Mononuclear cell (primary cell): Measurements from ENCODE around the gene BANP. TPM values are rescaled to one million over a fixed set of nuclear protein-coding genes. Genes with fewer than 3 reads are reported as not detected.
A peak's percentile ranks its signal among the peaks of the same experiment; 100 is the strongest.
"Not testable (repeated sequence)": the region's sequence is repeated elsewhere in the genome, so short reads cannot be mapped to it uniquely, and the experiment has no call there.

Source experiments
- H3K27me3 ChIP-seq: 2 replicates; pipeline ENCODE4 v1.6.0; 2011; ENCODE audit warnings: low read length, control low read depth; ENCODE audit not compliant: insufficient read depth
- H3K4me1 ChIP-seq: 2 replicates; pipeline ENCODE4 v1.5.1; 2011; ENCODE audit warnings: mild to moderate bottlenecking, low read length, control low read depth; ENCODE audit not compliant: insufficient read depth
- H3K4me3 ChIP-seq: 2 replicates; pipeline ENCODE4 v1.5.1; 2011; ENCODE audit warnings: mild to moderate bottlenecking, low read length, moderate library complexity
- H3K9me3 ChIP-seq: 2 replicates; pipeline ENCODE4 v1.5.1; 2011; ENCODE audit warnings: low read depth, mild to moderate bottlenecking, control low read depth, low read length
- total RNA-seq: library from RNA; depleted of rRNA; stranded (reverse); fragments of >200 nt; gene quantifications from one replicate; pipeline ENCODE4 v1.2.3, GENCODE V29; 2012

BANP gene
- total RNA-seq, 1 donor, result 71.8 TPM

DNA sequence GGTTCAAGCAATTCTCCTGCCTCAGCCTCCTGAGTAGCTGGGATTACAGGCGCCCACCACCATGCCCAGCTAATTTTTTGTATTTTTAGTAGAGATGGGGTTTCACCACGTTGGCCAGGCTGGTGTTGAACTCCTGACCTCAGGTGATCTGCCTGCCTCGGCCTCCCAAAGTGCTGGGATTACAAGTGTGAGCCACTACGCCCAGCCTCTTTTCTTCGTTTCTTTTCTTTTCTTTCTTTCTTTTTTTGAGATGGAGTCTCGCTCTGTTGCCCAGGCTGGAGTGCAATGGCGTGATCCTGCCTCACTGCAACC is 14.0 kb upstream of the BANP start:
- not testable (repeated sequence) for H3K9me3 ChIP-seq, H3K4me1 ChIP-seq, H3K4me3 ChIP-seq, H3K27me3 ChIP-seq

DNA sequence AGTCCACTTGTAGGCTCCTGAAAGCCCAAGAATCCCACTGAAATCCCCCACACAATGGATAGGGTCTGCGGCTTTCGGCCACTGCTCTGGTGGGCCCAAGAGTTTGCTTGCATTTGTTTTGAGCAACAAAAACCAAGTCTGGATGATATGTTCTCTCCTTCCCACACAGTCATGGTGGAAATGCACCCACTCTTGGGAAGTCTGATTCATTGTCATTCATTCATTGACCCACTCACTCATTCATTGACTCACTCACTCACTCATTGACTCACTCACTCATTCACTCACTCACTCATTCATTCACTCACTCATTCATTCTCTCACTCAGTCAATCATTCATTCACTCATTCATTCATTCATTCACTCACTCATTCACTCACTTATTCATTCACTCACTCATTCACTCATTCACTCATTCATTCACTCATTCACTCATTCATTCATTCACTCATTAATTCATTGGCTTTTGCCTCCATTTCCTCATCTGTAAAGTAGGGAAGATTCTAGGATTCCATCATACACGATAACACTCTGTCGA is 12.8 kb upstream of the BANP start:
- no peaks in the 10 kb centered on the region for H3K27me3 ChIP-seq
- no peaks in the 10 kb centered on the region for H3K9me3 ChIP-seq
- no peaks in the 10 kb centered on the region for H3K4me1 ChIP-seq
- H3K4me3 ChIP-seq, result no peak overlapping the region

DNA sequence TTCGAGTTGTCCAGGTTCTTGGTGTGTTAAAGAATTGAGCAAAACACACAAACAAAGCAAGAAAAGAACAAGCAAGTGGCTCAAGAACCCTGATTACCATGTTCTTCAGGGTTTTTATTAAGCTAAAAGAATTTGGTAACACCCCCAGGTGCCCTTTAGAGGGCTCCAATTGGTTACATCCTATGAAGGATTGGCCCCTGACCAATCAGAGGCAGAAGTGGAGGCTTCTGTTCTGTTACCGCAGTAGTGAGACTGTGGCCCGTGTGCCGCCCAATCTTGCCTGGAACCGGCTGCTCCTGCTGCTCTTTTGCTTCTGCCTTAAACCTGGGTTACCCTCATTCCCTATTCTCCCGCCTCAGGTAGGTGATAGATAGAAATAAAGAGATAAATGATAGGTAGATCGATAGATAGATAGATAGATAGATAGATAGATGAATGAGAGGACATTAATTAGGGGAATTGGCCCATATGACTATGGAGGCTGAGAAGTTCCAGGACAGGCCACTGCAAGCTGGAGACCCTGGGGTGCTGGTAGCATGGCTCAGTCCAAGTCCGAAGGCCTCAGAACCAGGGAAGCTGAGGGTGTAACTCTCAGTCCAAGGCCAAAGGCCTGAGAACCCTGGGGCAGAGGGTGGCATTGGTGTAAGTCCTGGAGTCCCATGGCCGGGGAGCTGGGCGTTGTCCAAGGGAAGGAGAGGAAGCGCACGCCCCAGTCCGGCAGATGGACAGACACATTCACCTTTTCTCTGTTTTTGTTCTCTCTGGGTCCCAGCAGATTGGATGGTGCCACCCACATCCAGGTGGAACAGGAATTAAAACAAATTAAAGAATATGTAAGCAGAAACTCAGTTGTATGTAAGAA is 11.4 kb upstream of the BANP start:
- Histone ChIP-seq H3K4me3 (no peak overlapping the region), H3K9me3 (no peaks in the 10 kb centered on the region), H3K27me3 (no peaks in the 10 kb centered on the region), H3K4me1 (no peaks in the 10 kb centered on the region)

DNA sequence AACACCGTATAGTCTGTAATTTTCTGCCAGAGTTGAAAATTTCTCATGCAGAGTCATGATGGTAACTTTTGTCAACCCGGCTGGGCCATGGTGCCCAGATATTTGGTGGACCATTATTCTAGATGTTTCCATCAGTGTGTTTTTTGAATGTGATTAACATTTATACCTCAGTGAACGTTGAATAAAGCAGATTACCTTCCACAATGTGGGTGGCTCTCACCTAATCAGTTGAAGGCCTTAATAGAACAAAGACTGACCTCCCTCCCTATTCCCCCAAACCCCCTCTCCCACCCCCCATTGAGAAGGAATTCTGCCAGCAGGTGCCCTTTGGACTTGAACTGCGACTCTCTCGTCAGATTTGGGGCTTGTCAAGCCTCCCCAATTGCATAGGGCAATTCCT is 8.6 kb upstream of the BANP start:
- Histone ChIP-seq H3K4me1 (peaks cover 12% of the 10 kb centered on the region), H3K9me3 (no peaks in the 10 kb centered on the region), H3K27me3 (no peaks in the 10 kb centered on the region), H3K4me3 (no peak overlapping the region)

DNA sequence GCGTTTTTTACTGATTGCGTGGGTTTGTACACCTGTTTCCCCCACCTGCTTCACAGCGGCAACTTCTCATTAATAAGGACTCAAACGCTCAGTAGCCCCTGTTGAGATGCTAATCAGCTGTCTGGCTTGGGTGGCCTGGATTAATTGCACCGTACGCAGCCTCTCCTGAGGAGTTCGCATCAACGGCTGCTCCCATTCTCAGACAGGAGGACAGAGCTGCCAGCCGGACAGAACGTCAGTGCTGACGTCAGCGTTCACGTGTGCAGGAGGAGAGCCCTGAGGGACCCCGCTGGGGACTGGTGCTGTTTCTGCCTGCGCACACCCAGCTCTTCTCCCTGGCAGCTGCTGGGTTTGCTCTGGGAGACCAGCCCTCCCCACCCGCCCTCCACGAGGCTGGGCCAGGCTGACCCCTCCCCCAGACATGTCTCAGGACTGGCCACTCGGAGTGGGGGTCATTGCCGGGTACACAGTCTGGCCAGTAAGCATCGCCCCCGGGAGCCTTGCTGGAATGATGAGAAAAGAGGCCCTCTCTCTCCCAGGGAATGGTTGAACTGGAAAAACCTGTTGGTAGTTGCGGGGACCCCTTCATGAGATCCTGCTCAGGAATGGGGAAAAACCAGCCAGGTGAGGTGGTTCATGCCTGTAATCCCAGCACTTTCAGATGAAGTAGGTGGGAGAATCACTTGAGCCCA is 5.7 kb upstream of the BANP start:
- Histone ChIP-seq H3K27me3 (no peaks in the 10 kb centered on the region), H3K9me3 (no peaks in the 10 kb centered on the region), H3K4me1 (peaks cover 36% of the 10 kb centered on the region), H3K4me3 (peak overlapping the region; percentile 28)

DNA sequence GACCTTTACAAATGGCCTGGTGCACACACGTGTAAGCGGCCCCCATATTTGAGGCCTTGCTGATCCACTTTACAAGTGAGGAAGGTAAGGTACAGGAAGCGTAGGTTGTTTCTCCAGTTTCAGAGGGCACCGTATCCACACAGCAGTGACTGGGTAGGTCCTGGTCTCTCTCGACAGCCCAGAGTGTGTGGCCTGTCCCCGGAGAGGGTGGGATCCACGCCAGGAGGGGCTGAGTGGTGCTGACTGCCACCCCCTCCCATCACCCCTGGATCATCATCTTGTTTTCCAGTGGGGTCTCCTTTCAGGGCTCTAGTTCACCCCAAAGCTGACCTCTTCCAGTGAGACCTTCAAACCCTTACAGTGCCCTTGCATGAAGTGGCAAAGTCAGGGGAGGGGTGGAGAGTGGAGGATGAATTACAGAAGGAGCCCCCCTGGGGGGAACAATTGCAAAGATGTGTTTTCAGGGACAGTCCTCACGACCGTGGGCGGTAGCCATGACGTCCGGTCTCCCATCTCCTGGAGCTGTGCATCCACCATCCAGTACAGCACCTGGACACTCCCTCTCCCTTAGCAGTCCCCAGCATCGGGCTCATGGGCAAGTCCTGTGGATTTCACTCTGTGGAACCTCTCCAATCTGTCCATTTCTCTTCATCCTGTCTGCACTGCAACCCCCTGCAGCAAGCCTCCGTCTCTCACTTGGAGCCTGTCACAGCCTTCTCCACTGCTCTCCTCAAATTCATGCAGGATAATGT is 4.5 kb upstream of the BANP start:
- Histone ChIP-seq H3K9me3 (no peaks in the 10 kb centered on the region), H3K27me3 (no peaks in the 10 kb centered on the region), H3K4me3 (no peak overlapping the region), H3K4me1 (peaks cover 38% of the 10 kb centered on the region)

DNA sequence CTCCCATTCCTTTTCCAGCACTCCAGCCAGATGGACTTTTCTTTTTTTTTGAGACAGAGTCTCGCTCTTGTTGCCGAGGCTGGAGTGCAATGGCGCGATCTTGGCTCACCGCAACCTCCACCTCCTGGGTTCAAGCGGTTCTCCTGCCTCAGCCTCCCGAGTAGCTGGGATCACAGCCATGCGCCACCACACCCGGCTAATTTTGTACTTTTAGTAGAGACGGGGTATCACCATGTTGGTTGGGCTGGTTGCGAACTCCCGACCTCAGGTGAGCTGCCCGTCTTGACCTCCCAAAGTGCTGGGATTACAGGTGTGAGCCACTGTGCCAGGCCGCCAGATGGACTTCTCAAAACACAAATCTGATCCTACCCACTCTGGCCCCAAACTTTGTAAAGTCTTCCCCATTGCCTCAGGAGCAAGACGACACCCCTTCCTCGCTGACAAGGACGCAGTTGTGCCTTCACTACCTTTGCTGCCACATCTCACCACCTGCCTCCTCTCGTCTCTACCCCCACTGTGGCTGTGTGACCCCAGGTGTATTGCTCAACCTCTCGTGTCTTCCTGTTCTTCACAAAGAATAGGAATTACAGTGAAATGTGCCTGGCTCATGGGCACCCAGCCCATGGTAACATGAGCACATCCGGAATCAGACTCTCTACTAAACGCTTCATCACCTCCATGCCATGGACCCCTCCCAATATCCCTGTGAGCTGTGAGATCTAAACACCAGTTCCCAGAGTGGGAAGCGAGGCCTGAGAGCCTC is 3.7 kb upstream of the BANP start:
- Histone ChIP-seq H3K4me1 (peaks cover 44% of the 10 kb centered on the region), H3K4me3 (no peak overlapping the region), H3K27me3 (no peaks in the 10 kb centered on the region), H3K9me3 (no peaks in the 10 kb centered on the region)

DNA sequence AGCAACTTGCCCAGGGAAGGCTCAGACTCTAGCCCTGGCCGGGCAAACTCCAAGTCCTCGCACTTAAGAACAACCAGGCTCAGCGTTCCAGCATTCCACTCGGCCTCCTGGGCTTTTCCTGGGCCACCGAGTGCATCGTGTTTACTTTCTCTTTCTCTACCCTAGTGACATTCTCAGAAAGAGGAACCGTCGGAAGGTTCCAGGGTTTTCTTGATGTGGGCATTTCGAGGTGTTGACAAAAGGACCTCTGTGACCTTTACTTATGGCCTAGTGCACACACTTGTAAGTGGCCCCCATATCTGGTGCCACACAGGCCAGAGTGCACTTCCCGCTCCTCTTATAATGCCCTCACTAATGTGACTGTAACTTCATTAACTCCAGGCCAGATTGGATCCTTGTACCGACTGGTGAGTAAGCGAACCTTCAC is 3.1 kb upstream of the BANP start:
- no peaks in the 10 kb centered on the region for H3K9me3 ChIP-seq
- peaks cover 50% of the 10 kb centered on the region for H3K4me1 ChIP-seq
- H3K4me3 ChIP-seq, result no peak overlapping the region
- H3K27me3 ChIP-seq, result no peaks in the 10 kb centered on the region

DNA sequence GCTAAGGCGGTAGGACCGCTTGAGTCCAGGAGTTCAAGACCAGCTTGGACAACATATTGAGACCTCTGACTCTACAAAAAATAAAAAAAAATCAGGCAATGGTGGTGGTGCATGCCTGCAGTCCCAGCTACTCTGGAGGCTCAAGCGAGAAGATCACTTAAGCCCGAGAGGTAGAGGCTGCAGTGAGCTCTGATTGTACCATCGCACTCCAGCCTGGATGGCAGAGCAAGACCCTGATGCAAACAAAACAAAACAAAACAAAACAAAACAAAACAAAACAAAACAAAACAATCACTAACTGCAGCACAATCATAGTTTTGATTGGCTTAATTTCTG is 2.5 kb upstream of the BANP start:
- no peaks in the 10 kb centered on the region for H3K9me3 ChIP-seq
- H3K4me3 ChIP-seq, result no peak overlapping the region
- H3K4me1 ChIP-seq, result peaks cover 56% of the 10 kb centered on the region
- H3K27me3 ChIP-seq, result no peaks in the 10 kb centered on the region

DNA sequence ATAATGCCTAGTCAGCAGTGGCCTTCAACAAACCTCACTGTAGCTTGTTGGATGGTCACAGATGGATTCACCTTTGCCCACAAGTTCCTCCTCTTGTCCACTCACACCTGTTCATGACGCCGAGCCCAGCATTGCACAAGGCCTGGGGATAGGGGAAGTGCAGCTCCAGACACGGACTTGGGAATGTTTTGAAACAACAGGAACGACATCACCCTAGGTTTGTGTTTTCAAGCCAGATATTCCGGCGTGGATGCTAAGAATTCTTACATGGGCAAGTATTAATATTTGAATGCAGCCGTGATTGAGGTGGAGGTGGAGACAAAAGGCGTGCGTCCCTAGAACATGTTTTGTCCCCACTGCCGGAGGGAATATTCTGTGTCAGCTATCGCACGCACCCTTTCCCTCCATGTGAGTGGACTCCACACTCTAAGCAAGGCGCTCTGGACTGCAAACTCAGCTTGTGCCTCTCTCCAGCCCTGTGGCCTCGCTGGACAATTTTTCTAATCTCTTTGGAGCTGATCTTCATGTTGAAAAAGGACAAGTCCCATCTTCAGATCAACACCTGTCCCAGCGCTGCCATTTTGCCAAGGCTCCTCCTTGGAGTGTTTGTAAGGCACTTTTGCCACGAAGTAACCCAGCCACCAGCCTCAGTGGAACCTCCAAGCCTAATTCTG is 2.0 kb upstream of the BANP start:
- Histone ChIP-seq H3K4me1 (peaks cover 61% of the 10 kb centered on the region), H3K27me3 (no peaks in the 10 kb centered on the region), H3K4me3 (no peak overlapping the region), H3K9me3 (no peaks in the 10 kb centered on the region)

DNA sequence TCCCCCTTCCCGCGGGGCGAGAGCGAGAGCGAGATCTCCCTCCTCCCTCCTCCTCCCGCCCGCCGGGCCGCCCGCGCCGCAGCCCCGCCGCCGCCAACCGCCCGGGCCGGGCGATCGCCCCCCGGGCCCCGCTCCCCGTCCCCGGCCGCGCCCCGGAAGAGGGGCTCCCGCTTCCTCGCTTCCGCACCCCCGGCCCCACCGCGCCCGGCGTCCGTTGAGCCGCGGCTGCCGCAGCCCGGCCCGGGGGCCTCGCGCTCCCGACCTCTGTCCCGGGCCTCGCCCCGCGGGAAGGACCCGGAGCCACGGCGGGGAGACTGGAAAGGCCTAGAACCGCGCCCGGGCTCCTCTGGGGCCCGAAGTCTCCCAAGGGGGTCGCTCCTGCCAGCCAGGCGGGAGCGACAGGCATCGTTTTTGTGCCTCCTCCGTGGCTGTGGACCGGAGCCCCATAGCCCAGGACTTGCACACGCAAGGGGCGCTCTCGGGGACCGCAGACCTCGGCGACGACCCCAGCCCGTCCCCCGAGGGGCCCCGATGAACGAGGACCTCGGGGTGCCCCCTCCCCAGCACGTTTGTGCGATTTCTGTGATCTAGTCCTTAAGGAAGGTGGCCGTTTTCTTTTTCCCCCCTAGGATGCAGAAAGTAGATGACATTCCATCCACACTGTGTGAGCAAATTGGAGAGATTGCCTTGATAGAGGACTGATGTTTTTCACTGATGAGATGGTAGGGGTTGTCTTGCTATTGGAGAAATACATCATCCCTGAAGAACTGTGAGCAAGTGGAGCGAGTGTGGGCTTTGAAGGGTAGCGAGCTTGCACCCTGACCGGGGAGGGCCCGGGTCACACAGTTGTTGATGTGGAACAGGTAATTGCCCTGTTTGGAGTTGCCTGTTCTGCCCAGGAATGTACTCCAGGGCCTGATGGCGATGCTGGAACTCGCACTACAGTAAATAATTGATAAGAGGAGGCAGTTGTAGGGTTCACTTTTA is 611 bp downstream of the BANP start:
- Histone ChIP-seq H3K27me3 (no peaks in the 10 kb centered on the region), H3K4me3 (peak overlapping the region; percentile 79), H3K4me1 (peaks cover 78% of the 10 kb centered on the region), H3K9me3 (no peaks in the 10 kb centered on the region)

DNA sequence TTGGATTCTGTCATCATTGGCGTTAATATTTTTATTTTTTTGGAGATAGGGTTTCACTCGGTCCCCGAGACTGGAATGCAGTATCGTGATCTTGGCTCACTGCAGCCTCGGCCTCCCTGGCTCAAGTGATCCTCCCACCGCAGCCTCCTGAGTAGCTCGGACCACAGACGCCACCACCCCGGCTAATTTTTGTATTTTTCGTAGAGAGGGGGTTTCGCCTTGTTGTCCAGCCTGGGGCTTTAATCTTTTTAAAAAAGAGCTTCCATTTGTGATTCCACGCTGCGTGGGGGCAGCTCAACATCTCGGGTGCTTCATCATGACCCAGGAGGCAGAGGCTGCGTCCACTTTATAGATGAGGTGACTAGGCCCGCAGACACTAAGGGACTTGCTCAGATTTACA is 1.5 kb downstream of the BANP start:
- no peak overlapping the region for H3K4me3 ChIP-seq
- peaks cover 83% of the 10 kb centered on the region for H3K4me1 ChIP-seq
- H3K9me3 ChIP-seq, result no peaks in the 10 kb centered on the region
- H3K27me3 ChIP-seq, result no peaks in the 10 kb centered on the region

DNA sequence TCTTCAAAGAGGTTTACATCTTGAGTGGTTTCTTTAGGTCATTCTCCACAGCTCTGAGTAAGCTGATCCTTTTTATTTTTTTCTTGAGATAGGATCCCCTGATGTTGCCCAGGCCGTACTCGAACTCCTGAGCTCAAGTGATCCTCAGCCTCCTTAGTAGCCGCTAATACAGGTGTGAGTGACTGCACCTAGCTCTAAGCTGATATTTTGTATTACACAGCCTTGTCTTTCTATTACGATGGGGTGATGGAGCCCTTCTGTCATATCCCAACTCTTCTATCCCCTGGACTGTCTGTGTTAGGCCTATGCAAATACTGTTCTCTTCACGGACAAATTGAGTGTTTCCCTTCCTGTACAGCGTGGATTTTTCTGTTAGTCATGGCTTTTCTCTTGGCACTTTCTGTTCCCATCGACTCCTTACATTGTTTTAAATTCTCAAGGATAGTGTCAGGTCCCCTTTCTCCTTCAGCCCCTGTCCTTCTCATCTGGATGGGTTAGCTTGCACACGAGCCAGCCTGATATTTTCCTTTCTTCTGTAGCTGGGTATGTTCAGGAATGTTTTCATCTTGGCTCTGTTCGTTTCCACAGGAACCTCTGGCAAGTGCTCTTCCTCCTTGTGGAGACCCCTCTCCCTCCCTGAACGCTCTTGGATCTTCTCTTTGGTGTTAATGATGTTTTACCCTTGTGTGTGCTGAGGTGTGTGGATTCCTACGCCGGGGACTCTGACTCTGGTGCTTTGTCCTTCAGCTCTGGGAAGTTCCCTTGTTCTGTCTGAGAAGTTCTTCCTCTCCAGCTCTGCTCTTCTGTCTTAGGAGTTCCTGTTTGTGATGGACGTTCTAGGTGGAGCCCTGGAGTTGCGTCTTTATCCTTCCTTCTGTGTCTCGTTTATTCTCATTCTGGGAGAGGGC is 2.3 kb downstream of the BANP start:
- Histone ChIP-seq H3K9me3 (no peaks in the 10 kb centered on the region), H3K4me3 (no peak overlapping the region), H3K27me3 (no peaks in the 10 kb centered on the region), H3K4me1 (peaks cover 78% of the 10 kb centered on the region)
